Esophagus muscularis mucosa (tissue), 3 donors: ENCODE results near the gene ADAMTS3.

Experiments used
- CTCF ChIP-seq, 3 experiments: fragments of 200-600 bp in 2 of 3; fragments of 450-650 bp in 1 of 3; sonication (generic) in 2 of 3; IDR thresholded peaks; one replicate each; pipeline ENCODE4 v1.5.1; 2017 to 2019; ENCODE audit warnings: antibody characterized with exemption in 3 of 3, mild to moderate bottlenecking in 2 of 3, moderate library complexity in 1 of 3
- EP300 ChIP-seq: sonication (generic); formaldehyde crosslinking; IDR thresholded peaks from one replicate; pipeline ENCODE4 v1.6.1; 2017; ENCODE audit warnings: antibody characterized with exemption

GRCh38 chr4:72305620-72306019, 263.4 kb downstream of the ADAMTS3 start:
- no peak for TF ChIP-seq CTCF (IDR thresholded peaks at IDR 0.05)
- TF ChIP-seq EP300, result no peak
